Prostate gland (tissue), 2 donors: Measurements from ENCODE around the gene PPFIA1. TPM values are rescaled to one million over a fixed set of nuclear protein-coding genes. Genes with fewer than 3 reads are reported as not detected.

Experiments used
- DNase-seq: peaks from one replicate; pipeline ENCODE4 v3.0.0-alpha.2; 2019; ENCODE audit warnings: low spot score
- H3K27ac ChIP-seq, 2 donors: fragments of 200-600 bp; sonication (generic); 2 replicates each; pipeline ENCODE4 v1.5.1; 2017 to 2019
- H3K27me3 ChIP-seq: fragments of 200-600 bp; sonication (generic); replicated peaks from 2 replicates; pipeline ENCODE4 v1.5.1; 2019; ENCODE audit not compliant: insufficient read depth
- H3K36me3 ChIP-seq, 2 donors: fragments of 200-600 bp; sonication (generic); 1 replicate in 1 of 2; 2 replicates in 1 of 2; pipeline versions ENCODE4 v1.5.1 to v1.8.1; 2017 to 2019
- H3K4me1 ChIP-seq: fragments of 200-600 bp; sonication (generic); replicated peaks from 2 replicates; pipeline ENCODE4 v1.5.1; 2019
- H3K4me3 ChIP-seq, 2 donors: fragments of 200-600 bp; sonication (generic); 2 replicates each; pipeline ENCODE4 v1.5.1; 2017 to 2019
- H3K9me3 ChIP-seq: fragments of 200-600 bp; sonication (generic); 2 replicates; pipeline ENCODE4 v1.5.1; 2017
- CTCF ChIP-seq, 4 experiments: fragments of 200-600 bp in 2 of 4; fragments of 450-650 bp in 2 of 4; sonication (generic) in 2 of 4; IDR thresholded peaks; 1 replicate in 3 of 4; 2 replicates in 1 of 4; pipeline ENCODE4 v1.5.1; 2016 to 2019; ENCODE audit warnings: antibody characterized with exemption in 4 of 4, mild to moderate bottlenecking in 2 of 4, moderate library complexity in 2 of 4
- POLR2A ChIP-seq: fragments of 450-650 bp; IDR thresholded peaks from one replicate; pipeline ENCODE4 v1.6.1; 2016; ENCODE audit warnings: antibody characterized with exemption, mild to moderate bottlenecking
- POLR2AphosphoS5 ChIP-seq: sonication (generic); formaldehyde crosslinking; IDR thresholded peaks from one replicate; pipeline ENCODE4 v1.6.1; 2017; ENCODE audit warnings: antibody characterized with exemption
- WGBS: methylation state at CpG from one replicate; pipeline ENCODE4 v1.1.5; 2018; 5-methylcytosine and 5-hydroxymethylcytosine counted together
- intact Hi-C: fragments of 100-400 bp; cut with DNase I; formaldehyde crosslinking; loops from one replicate; pipeline ENCODE4 v1.14.2; 2022
- total RNA-seq, 2 donors: library from RNA; depleted of rRNA; stranded (reverse); fragments of >200 nt; gene quantifications; one replicate each; pipeline ENCODE4 v1.1.0, GENCODE V29; 2016

PPFIA1 gene
- total RNA-seq, 2 donors from 2014 or later: 29.1 to 61.8 TPM

DNA sequence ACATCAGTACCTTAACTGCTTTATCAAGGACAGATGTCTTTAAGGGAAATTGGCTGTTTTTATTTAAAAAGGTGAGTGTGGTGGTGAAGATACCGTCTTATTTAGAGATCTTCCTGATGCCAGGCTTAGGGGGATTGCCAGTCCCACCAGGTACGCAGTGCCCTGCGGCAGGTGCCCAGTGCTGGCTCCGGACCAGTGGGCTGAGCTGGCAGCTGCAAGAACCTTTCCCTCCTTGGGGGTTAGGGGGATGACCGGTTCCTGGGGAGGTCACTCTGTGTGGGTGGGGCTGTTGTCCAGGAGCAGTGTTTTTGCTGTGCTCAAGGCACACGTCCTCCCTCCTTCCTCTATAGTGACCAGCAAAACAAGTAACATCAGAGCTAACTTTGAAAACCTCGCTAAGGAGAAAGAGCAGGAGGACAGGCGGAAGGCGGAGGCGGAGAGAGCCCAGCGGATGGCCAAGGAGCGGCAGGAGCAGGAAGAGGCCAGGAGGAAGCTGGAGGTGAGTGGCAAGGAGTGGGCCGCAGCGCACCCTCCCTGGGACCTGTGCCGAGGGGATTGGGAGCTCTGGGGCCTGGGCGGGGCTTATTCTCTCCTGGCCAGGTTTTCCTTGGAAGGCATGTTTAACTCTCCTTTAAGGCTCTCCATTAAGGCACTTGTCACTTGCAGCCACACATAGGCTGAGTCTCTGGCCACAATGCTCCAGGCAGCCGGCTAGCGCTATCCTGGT lies 158.4 kb downstream of the PPFIA1 start:
- no peak for TF ChIP-seq POLR2A
- TF ChIP-seq CTCF (IDR thresholded peaks at IDR 0.05): no peak
- TF ChIP-seq POLR2AphosphoS5: no peak
- Histone ChIP-seq H3K4me3 (no peak overlapping the region), H3K27ac (no peak overlapping the region), H3K27me3 (no peaks in the 10 kb centered on the region), H3K4me1 (no peaks in the 10 kb centered on the region), H3K9me3 (no peaks in the 10 kb centered on the region), H3K36me3 (peaks cover 9 to 17% of the 10 kb centered on the region in 2 donors)
- 91% methylated on average over 17 of the region's 18 CpGs for WGBS
- intact Hi-C loops: no loop called here
- DNase-seq: no peak

- intact Hi-C loops: no loop called here
- no peak for DNase-seq
- Histone ChIP-seq H3K4me1 (no peaks in the 10 kb centered on the region), H3K9me3 (no peaks in the 10 kb centered on the region), H3K27ac (no peak overlapping the region), H3K4me3 (no peak overlapping the region), H3K36me3 (peaks cover 9 to 17% of the 10 kb centered on the region in 2 donors), H3K27me3 (no peaks in the 10 kb centered on the region)
- TF ChIP-seq POLR2AphosphoS5: no peak
- no peak for TF ChIP-seq CTCF (IDR thresholded peaks at IDR 0.05)
- TF ChIP-seq POLR2A: no peak
- 65% methylated on average over 6 of the region's 8 CpGs for WGBS
Observed at GRCh38 chr11:70429428-70429705, 158.9 kb downstream of the PPFIA1 start.

GRCh38 chr11:70429724-70430521 lies 159.4 kb downstream of the PPFIA1 start:
- H3K9me3 ChIP-seq: no peaks in the 10 kb centered on the region
- no peaks in the 10 kb centered on the region for H3K27me3 ChIP-seq
- no peak for DNase-seq
- H3K4me3 ChIP-seq: no peak overlapping the region
- intact Hi-C loops: no loop called here
- H3K27ac ChIP-seq: no peak overlapping the region
- H3K36me3 ChIP-seq: peaks cover 9 to 17% of the 10 kb centered on the region in 2 donors
- no peak for TF ChIP-seq CTCF (IDR thresholded peaks at IDR 0.05)
- no peak for TF ChIP-seq POLR2AphosphoS5
- TF ChIP-seq POLR2A: no peak
- WGBS: 81% methylated on average over 11 of the region's 11 CpGs
- no peaks in the 10 kb centered on the region for H3K4me1 ChIP-seq

GRCh38 chr11:70430671-70431574 lies 160.4 kb downstream of the PPFIA1 start:
- Histone ChIP-seq H3K36me3 (peaks cover 5 to 19% of the 10 kb centered on the region in 2 donors), H3K27me3 (no peaks in the 10 kb centered on the region), H3K9me3 (no peaks in the 10 kb centered on the region), H3K4me1 (no peaks in the 10 kb centered on the region), H3K27ac (no peak overlapping the region), H3K4me3 (no peak overlapping the region)
- 91% methylated on average over 25 of the region's 25 CpGs for WGBS
- no peak for DNase-seq
- intact Hi-C loops: no loop called here
- no peak for TF ChIP-seq CTCF (IDR thresholded peaks at IDR 0.05)
- no peak for TF ChIP-seq POLR2AphosphoS5
- no peak for TF ChIP-seq POLR2A
